ENCODE results near the gene TMEM135.

The TMEM135 gene

DNA sequence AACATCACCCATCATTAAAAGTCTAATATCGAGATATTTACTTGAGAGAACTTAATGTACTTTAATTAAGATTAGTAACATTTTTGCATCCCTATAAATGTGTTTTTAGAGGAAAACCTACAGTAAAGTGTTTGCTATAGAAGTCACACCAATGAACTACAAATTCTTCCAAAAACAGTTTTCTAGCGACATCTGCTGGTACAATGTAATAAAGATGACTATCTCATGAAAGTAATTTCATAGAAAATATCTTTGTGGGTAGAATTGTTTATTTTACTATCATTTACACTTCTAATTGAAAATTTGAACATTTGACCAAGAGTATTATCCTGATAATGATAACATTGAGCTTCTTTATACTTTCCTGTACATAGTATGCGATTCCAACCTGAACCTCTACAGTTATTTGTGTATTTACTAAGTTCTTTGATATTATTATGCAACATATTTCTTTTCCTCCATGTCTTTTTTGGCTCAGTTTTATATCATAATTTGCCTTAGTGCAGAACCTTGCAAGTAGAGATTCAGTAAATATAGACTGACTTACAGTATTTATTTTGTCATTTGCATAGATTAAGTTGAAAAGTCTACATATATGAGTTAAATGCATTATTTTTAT, 252.7 kb downstream of the TMEM135 start:
- no peak for DNase-seq
- intact Hi-C loops (cut with DNase I) = loop anchor here (1.0 to 10.0 kb wide), 4 partner anchors 293 to 416 kb away; partner anchors contain the start of gene FZD4

DNA sequence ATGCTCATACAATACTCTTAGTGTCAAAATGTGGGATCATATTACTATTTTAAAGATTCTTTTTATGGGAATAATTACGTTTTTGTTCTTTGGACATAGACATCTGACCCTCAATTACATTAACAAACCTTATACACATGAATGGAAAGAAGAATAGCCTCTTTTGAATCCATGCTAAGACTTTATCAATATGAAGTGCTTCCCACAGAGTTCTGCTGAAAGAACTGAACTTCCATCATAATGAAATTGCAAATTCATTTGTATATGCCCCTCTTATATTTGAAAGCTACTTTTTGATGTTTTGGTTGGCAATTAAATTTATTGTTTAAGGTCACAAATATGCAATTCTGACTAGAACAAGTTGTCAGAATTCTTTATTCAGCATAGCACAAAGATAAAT, 254.9 kb downstream of the TMEM135 start:
- intact Hi-C loops (cut with DNase I) = loop anchor here (5.0 to 10.0 kb wide), 3 partner anchors 295 to 418 kb away; partner anchors contain the start of gene FZD4
- DNase-seq = no peak

DNA sequence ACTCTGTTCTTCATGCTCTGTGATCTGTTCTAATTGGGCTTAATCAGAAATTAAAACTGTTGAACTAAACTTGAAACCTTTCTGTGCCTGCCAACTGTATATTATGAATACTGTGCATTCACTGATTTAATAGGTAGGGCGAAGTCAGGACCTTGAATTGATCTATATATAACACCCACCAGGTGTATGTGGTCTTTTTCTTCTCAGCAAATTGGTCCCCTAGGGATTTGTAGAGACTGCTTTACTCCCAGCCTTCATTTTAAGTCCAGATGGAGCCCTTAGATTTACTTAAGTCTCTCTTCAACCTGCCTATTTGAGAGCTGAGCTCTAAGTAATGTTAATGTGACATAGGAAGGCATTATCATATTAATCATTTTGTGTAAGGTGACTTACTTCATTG, 257.5 kb downstream of the TMEM135 start:
- intact Hi-C loops (cut with DNase I) = loop anchor here (10.0 kb wide), 1 partner anchor 420 kb away; no protein-coding TSS in a partner anchor
- DNase-seq = no peak

DNA sequence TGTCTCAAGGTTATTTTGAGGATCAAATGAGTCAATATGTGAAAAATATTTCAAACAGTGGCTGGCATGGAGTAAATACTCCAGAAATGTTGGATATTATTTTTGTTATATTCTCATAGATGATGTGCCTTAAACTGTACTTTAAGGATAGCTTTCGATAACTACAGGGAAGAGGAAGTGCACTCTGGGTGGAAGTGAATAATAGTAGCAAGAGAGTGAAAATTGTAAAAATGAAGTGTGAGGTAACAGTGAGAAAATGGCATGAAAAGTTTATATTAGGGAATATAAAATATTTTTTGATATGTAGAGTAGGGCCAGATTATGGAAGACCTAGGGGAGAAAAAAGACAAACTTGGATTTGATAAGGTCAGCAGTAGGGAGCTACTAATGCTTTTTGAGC, 258.9 kb downstream of the TMEM135 start:
- no peak for DNase-seq

DNA sequence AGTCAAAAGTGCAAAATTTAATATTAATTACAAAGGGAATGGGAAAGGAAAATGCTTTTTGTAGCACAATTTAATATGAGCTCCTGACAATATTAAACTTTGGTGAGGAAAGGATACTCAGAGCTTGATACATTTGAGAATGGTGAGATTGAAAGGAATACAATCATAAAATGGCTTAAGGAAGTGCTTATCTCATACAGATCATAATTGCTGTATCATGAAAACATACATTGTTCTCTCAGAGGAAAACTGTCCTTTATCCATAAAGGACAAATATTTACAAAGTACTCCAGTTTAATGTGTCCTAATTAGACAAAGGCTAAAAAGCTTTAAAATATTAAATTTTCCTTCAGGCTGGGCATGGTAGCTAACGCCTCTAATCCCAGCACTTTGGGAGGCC, 260.4 kb downstream of the TMEM135 start:
- DNase-seq = no peak
- intact Hi-C loops (cut with DNase I) = loop anchor here (10.0 kb wide), 1 partner anchor 423 kb away; no protein-coding TSS in a partner anchor

More for the DNA sequence above, 258.9 kb downstream of the TMEM135 start:
- intact Hi-C loops (cut with DNase I) = loop anchor here (10.0 kb wide), 1 partner anchor 422 kb away; no protein-coding TSS in a partner anchor

DNA sequence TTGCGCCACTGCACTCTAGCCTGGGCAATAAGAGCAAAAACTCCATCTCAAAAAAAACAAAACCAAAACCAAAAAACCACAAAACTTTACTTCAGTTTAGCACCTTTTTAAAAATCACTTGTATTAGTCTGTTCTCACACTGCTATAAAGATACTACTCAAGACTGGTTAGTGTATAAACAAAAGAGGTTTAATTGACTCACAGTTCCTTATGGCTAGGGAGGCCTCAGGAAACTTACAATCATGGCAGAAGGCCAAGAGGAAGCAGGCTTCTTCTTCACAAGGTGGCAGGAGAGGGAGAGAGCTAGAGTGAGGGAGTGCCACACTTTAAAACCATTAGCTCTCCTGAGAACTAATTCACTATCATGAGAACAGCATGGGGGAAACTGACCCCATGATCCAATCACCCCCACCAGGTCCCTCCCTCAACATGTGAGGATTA, 261.3 kb downstream of the TMEM135 start:
- intact Hi-C loops (cut with DNase I) = loop anchor here (10.0 kb wide), 1 partner anchor 424 kb away; no protein-coding TSS in a partner anchor
- no peak for DNase-seq

DNA sequence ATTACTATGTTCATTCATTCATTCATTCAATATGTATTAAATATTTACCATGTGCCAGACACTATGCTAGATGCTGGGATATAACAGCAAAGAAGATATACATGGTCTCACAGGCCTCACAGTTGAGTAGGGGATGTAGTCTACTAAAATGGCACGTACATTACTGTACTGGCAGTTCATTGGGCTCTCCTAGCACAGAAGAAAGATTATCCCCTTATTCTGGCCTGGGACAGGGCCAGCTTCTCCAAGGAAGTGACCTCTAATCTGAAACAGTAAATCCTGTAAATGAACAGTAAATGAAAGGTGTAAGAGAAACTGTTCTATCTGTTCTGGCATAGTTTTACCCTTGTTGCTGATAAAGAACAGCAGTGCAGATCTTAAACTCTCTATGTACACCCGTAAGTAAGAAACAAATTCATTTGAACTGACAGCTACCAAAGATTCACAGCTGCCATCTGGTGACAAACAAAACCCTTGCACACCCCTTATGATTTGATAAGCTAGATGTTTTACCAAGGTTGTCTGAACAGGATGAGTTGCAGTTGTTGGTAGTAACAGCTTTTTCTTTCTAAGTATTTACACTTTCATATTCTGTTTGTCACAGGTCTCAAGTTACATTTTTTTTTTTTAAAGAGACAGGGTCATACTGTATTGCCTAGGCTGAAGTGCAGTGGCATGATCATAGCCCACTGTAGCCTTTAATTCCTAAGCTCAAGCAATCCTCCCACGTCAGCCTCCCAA, 263.1 kb downstream of the TMEM135 start:
- DNase-seq = no peak

DNA sequence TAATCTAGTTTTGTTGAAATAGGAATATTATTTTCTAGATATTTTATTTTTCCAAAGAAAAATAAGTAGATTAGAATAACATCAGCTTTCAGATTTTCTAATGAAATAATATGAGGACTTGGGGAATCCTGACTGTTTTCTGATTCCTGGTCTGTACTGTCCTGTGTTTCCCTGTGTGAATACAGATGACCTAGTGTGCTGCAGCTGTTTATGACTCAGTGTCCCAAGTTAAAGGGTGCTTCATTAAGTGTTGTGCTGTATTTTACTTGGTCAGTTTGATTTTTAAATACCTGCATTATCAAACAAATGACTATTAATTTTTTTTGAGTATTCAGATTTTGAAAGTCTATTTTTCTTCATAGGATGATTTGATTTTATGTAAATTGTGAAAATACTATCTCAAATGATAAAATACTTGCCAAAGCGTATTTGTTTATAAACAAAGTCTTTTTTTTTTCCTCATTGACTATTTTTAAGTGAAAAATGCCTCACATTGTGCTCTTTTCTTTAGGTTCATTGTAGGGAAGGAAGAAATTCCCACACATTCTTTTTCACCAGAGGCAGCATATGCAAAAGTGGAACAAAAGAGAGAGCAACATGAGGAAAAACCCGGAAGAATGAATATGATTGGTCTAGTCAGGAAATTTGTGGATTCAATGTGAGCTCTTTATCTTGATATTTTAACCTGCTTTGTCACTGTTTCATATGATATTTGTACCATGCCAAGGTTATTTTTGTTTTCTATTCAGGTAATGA, 264.2 kb downstream of the TMEM135 start:
- DNase-seq = no peak

More for the DNA sequence above, 263.1 kb downstream of the TMEM135 start:
- intact Hi-C loops (cut with DNase I) = no loop called here

DNA sequence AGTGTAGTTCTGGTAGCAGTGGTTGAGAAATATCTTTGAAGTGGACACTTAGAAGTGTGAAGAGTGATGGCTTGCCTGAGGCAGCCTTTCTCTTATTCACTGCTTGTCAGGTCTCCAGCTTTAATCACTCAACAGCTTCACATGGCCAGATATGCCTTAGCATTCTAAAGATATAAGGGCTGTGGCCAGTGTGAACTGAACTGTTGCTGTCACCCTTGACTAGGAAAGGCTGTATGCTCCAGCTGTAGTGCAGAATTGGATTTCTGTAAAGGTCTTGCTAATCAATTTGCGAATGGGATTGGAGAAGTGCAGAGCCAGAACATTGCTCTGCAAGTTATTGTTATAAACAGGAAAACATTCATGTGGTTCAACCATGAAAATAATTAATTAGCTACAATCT, 266.7 kb downstream of the TMEM135 start:
- no peak for DNase-seq
- intact Hi-C loops (cut with DNase I) = no loop called here

More for the DNA sequence above, 264.2 kb downstream of the TMEM135 start:
- intact Hi-C loops (cut with DNase I) = no loop called here

DNA sequence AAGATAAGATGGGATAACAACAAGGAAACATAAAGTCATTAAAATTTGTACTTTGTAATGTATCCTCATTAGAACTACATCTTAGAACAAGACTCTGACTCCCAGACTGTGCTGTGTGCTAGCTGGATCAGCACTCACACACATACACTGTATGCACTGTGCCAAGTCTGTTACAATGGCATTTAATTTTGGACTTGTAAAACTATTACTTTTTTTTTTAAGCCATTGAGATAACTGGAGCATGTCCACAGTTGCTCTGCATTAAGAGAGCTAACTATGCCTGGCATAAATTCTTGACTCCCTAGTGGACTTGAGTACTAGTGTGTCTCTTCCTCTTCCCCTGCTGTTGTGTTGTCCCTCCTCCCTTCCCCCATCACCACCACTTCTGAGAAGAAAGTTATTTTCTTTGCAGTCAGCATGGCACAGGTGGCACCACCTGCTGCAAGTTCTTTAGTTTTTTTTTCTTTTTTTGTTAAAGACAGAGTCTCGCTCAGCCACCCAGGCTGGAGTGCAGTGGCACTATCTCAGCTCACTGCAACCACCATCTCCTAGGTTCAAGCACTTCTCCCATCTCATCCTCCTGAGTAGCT, 268.6 kb downstream of the TMEM135 start:
- intact Hi-C loops (cut with DNase I) = no loop called here
- no peak for DNase-seq

DNA sequence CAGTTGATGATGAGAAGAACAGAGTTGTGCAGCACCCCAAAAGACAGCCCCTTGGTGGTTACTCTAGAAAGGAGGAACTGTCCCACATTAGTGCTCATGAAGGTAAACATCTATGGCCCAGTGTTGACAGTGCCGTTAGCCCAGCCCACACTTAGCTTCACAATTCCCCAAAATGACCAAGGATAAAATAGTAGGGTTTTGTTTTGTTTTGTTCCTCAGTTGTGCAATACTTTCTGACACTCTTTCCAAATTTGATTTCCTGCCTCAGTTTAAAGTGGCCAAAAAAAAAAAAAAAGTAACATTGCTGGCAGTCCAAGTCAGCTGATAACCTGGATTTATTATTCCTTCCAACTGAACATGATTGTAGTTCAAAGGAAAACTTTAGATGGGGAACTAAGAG, 269.4 kb downstream of the TMEM135 start:
- intact Hi-C loops (cut with DNase I) = no loop called here
- no peak for DNase-seq

DNA sequence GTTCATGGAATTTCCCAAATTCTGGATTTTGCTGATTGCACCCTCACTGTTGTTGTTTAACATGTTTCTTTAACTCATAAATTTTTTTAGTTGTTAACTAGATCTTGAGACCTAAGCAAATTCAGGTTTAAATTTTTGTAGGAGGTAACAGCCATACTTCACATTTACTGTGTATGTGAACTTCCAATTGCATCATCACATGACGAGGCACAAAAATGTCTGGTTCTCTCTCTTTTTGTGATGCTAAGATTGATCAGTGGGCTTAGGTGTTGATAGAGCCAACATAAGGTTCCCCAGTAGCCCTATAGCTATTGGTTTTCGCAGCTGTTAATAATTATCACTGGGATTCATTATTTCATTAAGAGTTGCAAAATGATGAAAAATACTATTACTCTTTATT, 277.5 kb downstream of the TMEM135 start:
- intact Hi-C loops (cut with DNase I) = no loop called here
- DNase-seq = no peak

DNA sequence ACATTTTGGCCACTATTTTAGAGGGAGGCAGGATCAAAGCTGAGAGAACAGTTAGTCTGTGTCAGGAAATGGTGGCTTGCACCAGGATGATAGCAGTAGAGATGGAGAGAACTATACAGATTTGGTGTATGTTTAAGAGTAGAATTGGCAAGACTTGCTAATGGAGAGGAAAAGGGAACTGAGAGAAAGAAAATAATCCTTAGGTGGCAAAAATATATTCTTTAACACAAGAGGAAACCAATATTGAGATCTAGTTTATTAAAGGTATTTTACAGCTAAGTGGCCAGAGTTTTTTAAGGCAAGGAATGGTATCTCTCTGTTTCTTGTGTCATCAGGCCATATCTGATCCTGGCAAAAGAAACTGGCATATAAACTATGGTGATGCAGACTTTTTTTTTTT, 278.8 kb downstream of the TMEM135 start:
- DNase-seq = no peak
- intact Hi-C loops (cut with DNase I) = no loop called here

DNA sequence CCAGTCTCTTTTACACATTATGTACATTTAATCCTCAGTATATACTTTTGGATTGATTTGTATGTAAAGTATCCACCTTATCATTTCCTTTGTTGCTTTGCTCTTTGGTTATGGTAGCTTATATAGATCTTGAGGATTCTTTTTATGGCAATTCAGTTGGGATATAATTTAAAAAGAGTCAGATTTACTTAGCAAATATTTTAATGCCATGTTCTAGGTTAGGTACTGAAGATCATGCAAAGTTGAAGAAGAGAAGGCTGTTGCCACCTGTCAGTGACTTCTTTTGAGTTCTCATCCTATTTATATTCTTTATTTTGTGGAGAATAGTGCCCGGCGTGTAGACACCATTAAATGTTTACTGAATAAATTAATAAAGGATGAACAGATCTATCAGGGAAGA, 279.7 kb downstream of the TMEM135 start:
- intact Hi-C loops (cut with DNase I) = no loop called here
- DNase-seq = no peak

DNA sequence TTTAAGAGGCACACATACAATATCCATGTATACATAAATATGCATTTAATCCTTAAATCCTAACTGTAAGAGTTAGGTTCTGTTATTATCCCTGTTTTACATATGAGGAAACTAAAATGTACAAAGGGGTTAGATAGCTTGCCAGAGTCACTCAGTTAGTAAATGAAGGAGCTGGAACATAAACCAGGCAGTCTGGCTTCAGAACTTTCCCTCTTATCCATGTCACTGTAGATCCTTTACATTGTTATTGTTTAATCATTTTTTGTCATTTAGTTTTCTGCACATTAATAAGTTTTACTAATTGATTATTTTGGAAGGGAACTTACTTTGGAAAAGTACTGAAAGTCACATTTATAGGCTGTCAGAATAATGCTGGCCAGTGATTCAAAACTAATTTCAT, 282.4 kb downstream of the TMEM135 start:
- no peak for DNase-seq
- intact Hi-C loops (cut with DNase I) = no loop called here

DNA sequence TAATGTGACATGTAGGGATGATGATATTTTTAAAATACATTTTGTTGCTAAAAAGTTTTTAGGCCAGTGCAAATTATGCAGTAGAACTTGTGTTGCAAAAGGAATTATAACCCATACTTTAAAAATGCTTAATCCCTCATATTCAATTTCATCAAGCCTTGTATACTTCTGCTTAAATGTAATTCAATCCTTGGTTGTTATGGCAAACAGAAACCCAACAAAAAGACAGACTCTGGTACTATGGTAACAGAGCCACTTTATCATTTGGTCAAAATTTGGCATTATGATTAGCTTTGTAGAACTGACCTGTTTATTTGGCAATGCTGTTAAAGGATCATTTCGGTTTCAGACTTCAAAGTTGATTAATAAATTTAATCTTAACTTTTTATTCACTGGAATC, 284.8 kb downstream of the TMEM135 start:
- no peak for DNase-seq
- intact Hi-C loops (cut with DNase I) = no loop called here

DNA sequence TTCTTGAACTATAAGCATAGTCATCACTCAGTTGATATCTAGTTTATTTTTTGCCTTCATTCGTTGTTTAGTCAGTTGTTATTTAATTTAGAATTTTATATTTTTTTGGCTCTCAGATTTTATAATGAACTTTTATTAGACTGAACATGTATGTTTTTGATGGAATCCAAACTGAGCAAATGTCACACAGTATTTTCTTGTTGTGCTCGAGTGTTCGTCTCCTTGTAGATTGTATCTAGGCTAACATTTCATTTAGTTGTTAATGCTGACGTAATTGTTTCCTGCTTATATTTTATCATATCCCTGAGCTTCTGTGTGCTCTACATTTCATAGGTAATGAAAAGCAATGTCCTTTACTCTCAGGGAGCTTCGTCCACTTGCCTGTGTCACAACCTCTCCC, 286.2 kb downstream of the TMEM135 start:
- DNase-seq = no peak
- intact Hi-C loops (cut with DNase I) = no loop called here

DNA sequence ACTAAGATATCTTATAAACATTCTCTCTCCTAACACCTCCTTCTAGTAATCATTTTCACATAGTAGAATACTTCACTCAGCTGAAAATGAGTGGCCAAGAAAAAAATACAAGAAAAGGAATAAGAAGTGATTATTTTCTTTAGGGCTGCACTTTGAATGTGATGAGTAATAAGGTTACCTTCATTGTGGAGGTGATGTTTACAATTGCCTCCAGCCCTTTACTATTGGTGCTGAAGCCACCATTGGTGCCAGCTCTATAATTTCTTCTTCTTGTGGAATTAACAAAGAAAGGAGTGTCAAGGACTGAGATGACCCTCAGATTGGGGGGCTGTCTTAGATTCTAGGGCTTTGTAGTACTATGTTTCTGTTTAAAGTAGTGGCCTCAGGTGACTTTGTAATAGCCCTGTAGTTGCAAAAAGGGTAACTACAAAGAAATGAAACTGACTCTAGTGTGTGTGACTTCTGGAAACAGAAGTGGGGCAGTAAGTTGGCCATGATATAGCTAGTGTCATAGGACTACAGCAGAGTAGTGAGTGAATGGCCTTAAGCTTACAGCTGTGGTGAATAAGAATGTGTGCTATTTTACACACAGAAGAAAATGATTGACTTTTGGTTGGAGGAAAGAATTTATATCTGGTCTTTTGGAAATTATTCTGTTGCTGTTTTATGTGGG, 287.2 kb downstream of the TMEM135 start:
- intact Hi-C loops (cut with DNase I) = no loop called here
- DNase-seq = no peak

DNA sequence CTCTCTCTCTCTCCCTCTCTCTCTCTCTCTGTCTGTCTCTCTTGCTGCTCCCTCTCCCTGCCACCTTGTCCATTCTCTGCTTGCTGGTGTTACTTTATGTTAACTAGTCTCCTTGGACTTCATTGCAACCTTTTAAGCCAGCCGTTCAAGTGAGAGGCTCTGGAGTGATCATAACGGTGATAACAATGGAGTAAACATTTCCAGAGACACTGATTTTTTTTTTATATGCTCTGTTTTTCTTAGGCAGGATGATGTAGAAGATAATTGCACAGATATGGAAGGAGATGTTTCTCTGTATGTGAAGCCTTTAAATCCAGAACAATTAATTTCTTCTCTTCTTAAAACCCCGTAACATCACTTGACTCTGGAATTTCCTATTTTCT, 287.7 kb downstream of the TMEM135 start:
- DNase-seq = no peak
- intact Hi-C loops (cut with DNase I) = no loop called here

DNA sequence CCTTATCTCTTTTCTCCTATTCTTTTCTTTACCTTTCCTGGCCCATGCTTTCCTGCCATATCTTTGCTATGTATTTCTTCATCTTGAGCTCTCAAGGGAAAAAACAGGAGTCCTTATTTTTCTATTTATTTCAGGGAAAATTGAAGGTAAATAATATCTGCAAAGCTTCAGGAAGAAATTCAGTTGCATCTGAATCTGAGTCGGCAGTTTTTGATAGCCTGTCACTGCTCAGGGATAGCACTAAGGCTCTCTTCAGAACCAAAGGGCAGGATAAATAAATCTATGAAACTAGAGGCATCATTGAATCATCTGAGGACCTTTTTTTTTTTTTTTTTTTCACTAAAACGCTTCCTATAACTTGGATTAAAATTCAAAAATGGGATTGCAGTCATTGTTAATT, 288.9 kb downstream of the TMEM135 start:
- DNase-seq = no peak
- intact Hi-C loops (cut with DNase I) = no loop called here
